Esophagus squamous epithelium (tissue), 5 donors: ENCODE measurements around the gene CFAP47. TPM values are rescaled to one million over a fixed set of nuclear protein-coding genes. Genes with fewer than 3 reads are reported as not detected.

Experiments
- DNase-seq: peaks from one replicate; lab custom pipeline; 2025; lab: John Stamatoyannopoulos, UW
- H3K27ac ChIP-seq, 4 donors: fragments of 200-600 bp; sonication (generic); one replicate each; pipeline ENCODE4 v1.5.1; 2016 to 2019; ENCODE audit warnings: mild to moderate bottlenecking in 1 of 4
- H3K27me3 ChIP-seq, 4 donors: fragments of 200-600 bp; sonication (generic); 1 replicate in 3 of 4; 2 replicates in 1 of 4; pipeline versions ENCODE4 v1.5.1 to v1.6.0; 2017 to 2021; ENCODE audit warnings: antibody characterized with exemption in 1 of 4
- H3K36me3 ChIP-seq, 3 donors: fragments of 200-600 bp; sonication (generic); one replicate each; pipeline ENCODE4 v1.5.1; 2016 to 2019
- H3K4me1 ChIP-seq, 3 donors: fragments of 200-600 bp; sonication (generic); one replicate each; pipeline ENCODE4 v1.5.1; 2017 to 2019
- H3K4me3 ChIP-seq, 4 donors: fragments of 200-600 bp; sonication (generic); 1 replicate in 3 of 4; 2 replicates in 1 of 4; pipeline ENCODE4 v1.5.1; 2016 to 2019; ENCODE audit warnings: mild to moderate bottlenecking in 2 of 4, moderate library complexity in 1 of 4
- H3K9me3 ChIP-seq, 3 donors: fragments of 200-600 bp; sonication (generic); one replicate each; pipeline ENCODE4 v1.5.1; 2016 to 2019
- CTCF ChIP-seq, 6 experiments: fragments of 450-650 bp in 4 of 6; fragments of 200-600 bp in 2 of 6; sonication (generic) in 2 of 6; IDR thresholded peaks; one replicate each; pipeline ENCODE4 v1.5.1; 2016 to 2019; ENCODE audit warnings: antibody characterized with exemption in 6 of 6, mild to moderate bottlenecking in 4 of 6, moderate library complexity in 4 of 6
- POLR2A ChIP-seq, 4 donors: fragments of 450-650 bp; IDR thresholded peaks; one replicate each; pipeline ENCODE4 v1.6.1; 2017; ENCODE audit warnings: antibody characterized with exemption in 4 of 4, mild to moderate bottlenecking in 4 of 4, moderate library complexity in 3 of 4
- WGBS, 2 donors: methylation state at CpG; one replicate each; pipeline ENCODE4 v1.1.5; 2018; 5-methylcytosine and 5-hydroxymethylcytosine counted together
- intact Hi-C: fragments of 100-400 bp; cut with DNase I; formaldehyde crosslinking; loops from one replicate; pipeline ENCODE4 v1.15.0; 2022
- small RNA-seq, 4 donors: library from RNA; depleted of rRNA; stranded (forward); fragments of <200 nt; gene quantifications; one replicate each; pipeline ENCODE3, GENCODE V24; 2016
- total RNA-seq, 4 donors: library from RNA; depleted of rRNA; stranded (reverse); fragments of >200 nt; gene quantifications; one replicate each; pipeline ENCODE4 v1.1.0, GENCODE V29; 2016
- donor health status: DM: yes; HTN: yes; CAD: no.

Gene CFAP47
- total RNA-seq, 4 donors from 2014 or later, result not detected

- Histone ChIP-seq H3K4me1 (no peaks in the 10 kb centered on the region), H3K36me3 (no peaks in the 10 kb centered on the region), H3K27me3 (no peaks in the 10 kb centered on the region), H3K4me3 (no peak overlapping the region), H3K9me3 (no peaks in the 10 kb centered on the region), H3K27ac (no peak overlapping the region)
- no peak for TF ChIP-seq POLR2A (IDR thresholded peaks at IDR 0.05)
- no peak for TF ChIP-seq CTCF (IDR thresholded peaks at IDR 0.05)
- 64 to 65% methylated on average over 3 of the region's 3 CpGs for WGBS, 2 donors
- DNase-seq, result no peak
- intact Hi-C loops, result no loop called here
Observed at GRCh38 chrX:36431819-36432218, 512.3 kb downstream of the CFAP47 start.

- Histone ChIP-seq H3K4me1 (no peaks in the 10 kb centered on the region), H3K4me3 (no peak overlapping the region), H3K36me3 (no peaks in the 10 kb centered on the region), H3K27ac (no peak overlapping the region), H3K27me3 (no peaks in the 10 kb centered on the region), H3K9me3 (no peaks in the 10 kb centered on the region)
- no peak for DNase-seq
- intact Hi-C loops, result no loop called here
- WGBS, 2 donors, result 100% methylated on average over 1 of the region's 1 CpG
- TF ChIP-seq POLR2A (IDR thresholded peaks at IDR 0.05) (no peak), CTCF (IDR thresholded peaks at IDR 0.05) (no peak)
Observed at GRCh38 chrX:36434522-36434921, 515.0 kb downstream of the CFAP47 start.

Small RNA genes within 50 kb of the gene (small RNA-seq; reads per million reads assigned to genes)
- 0 reads per million in 4 donors for gene RNU6-641P

Other genes starting within 250 kb of the CFAP47 start
- not detected for gene MAGEB16, start 121.4 kb upstream of the CFAP47 start, total RNA-seq